ENCODE results near the gene SCCPDH.

The SCCPDH gene

GRCh38 chr1:246753670-246754535, 29.7 kb downstream of the SCCPDH start:
- no peak for DNase-seq (ENCODE audit: low read depth)
- H3K4me3 ChIP-seq (ENCODE audit: low read length), result no peak overlapping the region
- TF ChIP-seq CTCF (conservative IDR thresholded peaks at IDR 0.05; ENCODE audit: low read depth, low read length), result peak; percentile 82

GRCh38 chr1:246755419-246755818, 31.2 kb downstream of the SCCPDH start:
- TF ChIP-seq CTCF (conservative IDR thresholded peaks at IDR 0.05; ENCODE audit: low read depth, low read length), result no peak
- no peak overlapping the region for H3K4me3 ChIP-seq (ENCODE audit: low read length)
- no peak for DNase-seq (ENCODE audit: low read depth)

- no peak for TF ChIP-seq CTCF (conservative IDR thresholded peaks at IDR 0.05; ENCODE audit: low read depth, low read length)
- H3K4me3 ChIP-seq (ENCODE audit: low read length), result no peak overlapping the region
- DNase-seq (ENCODE audit: low read depth), result no peak
These were observed 36.5 kb downstream of the SCCPDH start for GRCh38 chr1:246760422-246761347.

- DNase-seq (ENCODE audit: low read depth), result no peak
- TF ChIP-seq CTCF (conservative IDR thresholded peaks at IDR 0.05; ENCODE audit: low read depth, low read length), result no peak
- no peak overlapping the region for H3K4me3 ChIP-seq (ENCODE audit: low read length)
These were observed 37.2 kb downstream of the SCCPDH start for GRCh38 chr1:246761396-246761795.

GRCh38 chr1:246765521-246765920, 41.3 kb downstream of the SCCPDH start:
- DNase-seq (ENCODE audit: low read depth), result no peak
- TF ChIP-seq CTCF (conservative IDR thresholded peaks at IDR 0.05; ENCODE audit: low read depth, low read length), result no peak
- no peak overlapping the region for H3K4me3 ChIP-seq (ENCODE audit: low read length)

- DNase-seq (ENCODE audit: low read depth), result no peak
- no peak for TF ChIP-seq CTCF (conservative IDR thresholded peaks at IDR 0.05; ENCODE audit: low read depth, low read length)
These were observed 44.3 kb downstream of the SCCPDH start for GRCh38 chr1:246768403-246769020.

More at GRCh38 chr1:246768403-246769020, 44.3 kb downstream of the SCCPDH start:
- no peak overlapping the region for H3K4me3 ChIP-seq (ENCODE audit: low read length)

Data from retinal pigment epithelial cell (primary cell).